ENCODE measurements around the gene ARL5A.

DNA sequence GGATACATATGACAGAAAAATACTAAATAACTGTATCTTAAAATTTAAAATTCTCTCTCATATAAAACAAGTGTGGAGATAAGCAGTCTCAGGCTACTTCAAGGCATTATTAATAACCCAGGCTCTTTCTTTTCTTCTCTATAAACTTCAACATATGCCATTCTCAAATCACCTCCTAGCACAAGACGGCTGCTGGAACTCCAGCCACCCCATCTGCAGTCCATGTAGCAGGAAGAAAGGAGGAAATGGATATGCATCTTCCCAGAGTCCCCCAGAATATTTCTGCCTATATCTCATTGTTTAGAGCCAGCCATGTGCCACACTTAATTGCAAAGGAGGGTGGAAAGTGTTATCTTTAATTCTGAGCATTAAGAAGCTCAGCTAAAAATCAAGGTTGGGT, 58.6 kb downstream of the ARL5A start:
- TF ChIP-seq, protein P1, sequence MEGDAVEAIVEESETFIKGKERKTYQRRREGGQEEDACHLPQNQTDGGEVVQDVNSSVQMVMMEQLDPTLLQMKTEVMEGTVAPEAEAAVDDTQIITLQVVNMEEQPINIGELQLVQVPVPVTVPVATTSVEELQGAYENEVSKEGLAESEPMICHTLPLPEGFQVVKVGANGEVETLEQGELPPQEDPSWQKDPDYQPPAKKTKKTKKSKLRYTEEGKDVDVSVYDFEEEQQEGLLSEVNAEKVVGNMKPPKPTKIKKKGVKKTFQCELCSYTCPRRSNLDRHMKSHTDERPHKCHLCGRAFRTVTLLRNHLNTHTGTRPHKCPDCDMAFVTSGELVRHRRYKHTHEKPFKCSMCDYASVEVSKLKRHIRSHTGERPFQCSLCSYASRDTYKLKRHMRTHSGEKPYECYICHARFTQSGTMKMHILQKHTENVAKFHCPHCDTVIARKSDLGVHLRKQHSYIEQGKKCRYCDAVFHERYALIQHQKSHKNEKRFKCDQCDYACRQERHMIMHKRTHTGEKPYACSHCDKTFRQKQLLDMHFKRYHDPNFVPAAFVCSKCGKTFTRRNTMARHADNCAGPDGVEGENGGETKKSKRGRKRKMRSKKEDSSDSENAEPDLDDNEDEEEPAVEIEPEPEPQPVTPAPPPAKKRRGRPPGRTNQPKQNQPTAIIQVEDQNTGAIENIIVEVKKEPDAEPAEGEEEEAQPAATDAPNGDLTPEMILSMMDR (IDR thresholded peaks at IDR 0.05): no peak
- TF ChIP-seq POLR2A (IDR thresholded peaks at IDR 0.05): no peak

All from lower leg skin (tissue), 3 donors.